ENCODE data around the gene TNS3.

- no peak for TF ChIP-seq CTCF (IDR thresholded peaks at IDR 0.05; ENCODE audit: insufficient read depth, low read length)
- TF ChIP-seq REST (IDR thresholded peaks at IDR 0.05; ENCODE audit: insufficient replicate concordance, low read depth): no peak
Observed at GRCh38 chr7:47307311-47307710, 274.6 kb downstream of the TNS3 start.

Data from HL-60 (cell line).